Caco-2 (cell line): ENCODE measurements around the gene BAIAP3. TPM values are rescaled to one million over a fixed set of nuclear protein-coding genes. Genes with fewer than 3 reads are reported as not detected.

Source experiments
- BruUV-seq: library from RNA; stranded (reverse); fragments of 400-500 nt; replicated peaks from 2 replicates; lab custom pipeline; 2021; lab: Mats Ljungman, UMichigan
- CTCF ChIA-PET: fragments of 300-600 bp; sonication (Branson Sonifier 250); formaldehyde crosslinking; loops from one replicate; lab custom pipeline; 2022; ENCODE audit warnings: antibody characterized with exemption; lab: Charles Lee
- POLR2A ChIA-PET: fragments of 300-600 bp; sonication (Branson Sonifier 250); formaldehyde crosslinking; loops from one replicate; lab custom pipeline; 2022; ENCODE audit warnings: antibody characterized with exemption; lab: Charles Lee
- DNase-seq, 2 experiments: peaks; one replicate each; pipeline versions ENCODE4 v3.0.0 to v3.0.0-alpha.2; 2020 to 2022
- H3K27me3 ChIP-seq: replicated peaks from 2 replicates; pipeline ENCODE4 v1.6.0; 2011; ENCODE audit warnings: low read length; ENCODE audit not compliant: control insufficient read depth, insufficient read depth
- H3K36me3 ChIP-seq: 2 replicates; pipeline ENCODE4 v1.5.1; 2011; ENCODE audit warnings: low read length; ENCODE audit not compliant: control insufficient read depth, insufficient read depth
- H3K4me1 ChIP-seq: fragments of 250-450 bp; sonication (Bioruptor Pico); 2 replicates; pipeline ENCODE4 v1.5.1; 2020; ENCODE audit warnings: mild to moderate bottlenecking
- H3K4me3 ChIP-seq: 2 replicates; pipeline ENCODE4 v1.5.1; 2011; ENCODE audit warnings: low read depth, mild to moderate bottlenecking, control low read depth, low read length
- H3K9me3 ChIP-seq: fragments of 250-450 bp; sonication (Bioruptor Pico); 2 replicates; pipeline ENCODE4 v1.5.1; 2020; ENCODE audit warnings: mild to moderate bottlenecking, moderate library complexity
- H3K27ac Mint-ChIP-seq: one replicate; pipeline ENCODE4 v1.8.0; 2022; ENCODE audit warnings: mixed read lengths; ENCODE audit not compliant: unreplicated experiment
- H3K27me3 Mint-ChIP-seq: one replicate; pipeline ENCODE4 v1.8.0; 2022; ENCODE audit warnings: mixed read lengths; ENCODE audit not compliant: insufficient read depth, unreplicated experiment
- H3K36me3 Mint-ChIP-seq: one replicate; pipeline ENCODE4 v1.8.0; 2022; ENCODE audit warnings: mild to moderate bottlenecking, mixed read lengths; ENCODE audit not compliant: insufficient read depth, unreplicated experiment
- H3K4me1 Mint-ChIP-seq: one replicate; pipeline ENCODE4 v1.8.0; 2022; ENCODE audit warnings: low read depth, mixed read lengths; ENCODE audit not compliant: unreplicated experiment
- H3K4me3 Mint-ChIP-seq: one replicate; pipeline ENCODE4 v1.8.0; 2022; ENCODE audit warnings: mild to moderate bottlenecking, moderate library complexity, mixed read lengths; ENCODE audit not compliant: unreplicated experiment
- H3K9me3 Mint-ChIP-seq: one replicate; pipeline ENCODE4 v1.8.0; 2022; ENCODE audit warnings: mixed read lengths; ENCODE audit not compliant: unreplicated experiment
- CTCF ChIP-seq, 2 experiments: fragments of 200-600 bp in 1 of 2; IDR thresholded peaks; 1 replicate in 1 of 2; 2 replicates in 1 of 2; pipeline versions ENCODE4 v1.5.1 to v1.8.0; 2011 to 2022; ENCODE audit warnings: antibody characterized with exemption in 1 of 2, control low read depth in 1 of 2, inconsistent platforms in 1 of 2, low read depth in 1 of 2, low read length in 1 of 2, mild to moderate bottlenecking in 1 of 2, moderate library complexity in 1 of 2; ENCODE audit not compliant: insufficient read depth in 1 of 2, severe bottlenecking in 1 of 2, unreplicated experiment in 1 of 2
- intact Hi-C: fragments of 100-400 bp; cut with micrococcal nuclease; formaldehyde crosslinking; loops from one replicate; pipeline ENCODE4 v1.10.0; 2022; ENCODE audit not compliant: unreplicated experiment
- total RNA-seq: library from RNA; stranded (reverse); gene quantifications from 2 replicates; pipeline ENCODE4 v1.2.3, GENCODE V29; 2022

BAIAP3 gene
- total RNA-seq, 1 experiment from 2014 or later, result 5.0 TPM

GRCh38 chr16:1297018-1297696 lies 36.3 kb upstream of the BAIAP3 start:
- ChIA-PET CTCF (interaction anchor here (0.6 kb wide), 1 partner anchor 42 kb away, joined by 3 read pairs; no protein-coding TSS in a partner anchor), POLR2A (interaction anchor here (0.6 kb wide), 2 partner anchors 19 to 646 kb away, joined by 3 read pairs; no protein-coding TSS in a partner anchor)
- Histone ChIP-seq H3K36me3 (no peaks in the 10 kb centered on the region), H3K4me1 (peaks cover 47% of the 10 kb centered on the region), H3K9me3 (no peaks in the 10 kb centered on the region), H3K4me3 (no peak overlapping the region), H3K27me3 (no peaks in the 10 kb centered on the region)
- Mint-ChIP-seq H3K27me3 (no peaks in the 10 kb centered on the region), H3K27ac (peak overlapping the region; percentile 63), H3K4me1 (peaks cover 22% of the 10 kb centered on the region), H3K9me3 (no peaks in the 10 kb centered on the region), H3K36me3 (peaks cover 11% of the 10 kb centered on the region), H3K4me3 (peak overlapping the region; percentile 42)
- no TSS peak for BruUV-seq
- intact Hi-C loops, result no loop called here
- no peak for TF ChIP-seq CTCF (IDR thresholded peaks at IDR 0.05; ENCODE audit: insufficient read depth in 1 of 2, low read depth in 1 of 2, low read length in 1 of 2, severe bottlenecking in 1 of 2, unreplicated experiment in 1 of 2)
- DNase-seq, result peak; percentile 65 to 71

- Mint-ChIP-seq H3K9me3 (no peaks in the 10 kb centered on the region), H3K4me3 (peak overlapping the region; percentile 69), H3K27ac (peak overlapping the region; percentile 76), H3K4me1 (peaks cover 22% of the 10 kb centered on the region), H3K36me3 (peaks cover 11% of the 10 kb centered on the region), H3K27me3 (no peaks in the 10 kb centered on the region)
- H3K36me3 ChIP-seq, result no peaks in the 10 kb centered on the region
- ChIA-PET CTCF (no interaction called here), POLR2A (interaction anchor here (0.9 kb wide), 1 partner anchor 10 kb away, joined by 3 read pairs; no protein-coding TSS in a partner anchor)
- intact Hi-C loops, result no loop called here
- H3K9me3 ChIP-seq, result no peaks in the 10 kb centered on the region
- no peak overlapping the region for H3K4me3 ChIP-seq
- peaks cover 46% of the 10 kb centered on the region for H3K4me1 ChIP-seq
- DNase-seq, result no peak
- TF ChIP-seq CTCF (IDR thresholded peaks at IDR 0.05; ENCODE audit: insufficient read depth in 1 of 2, low read depth in 1 of 2, low read length in 1 of 2, severe bottlenecking in 1 of 2, unreplicated experiment in 1 of 2), result no peak
- no TSS peak for BruUV-seq
- no peaks in the 10 kb centered on the region for H3K27me3 ChIP-seq
Observed at GRCh38 chr16:1298406-1298805, 35.0 kb upstream of the BAIAP3 start.

GRCh38 chr16:1299012-1299867 lies 34.2 kb upstream of the BAIAP3 start:
- Mint-ChIP-seq H3K27ac (peak overlapping the region; percentile 76), H3K4me3 (peak overlapping the region; percentile 69), H3K27me3 (no peaks in the 10 kb centered on the region), H3K36me3 (peaks cover 5% of the 10 kb centered on the region), H3K4me1 (peaks cover 16% of the 10 kb centered on the region), H3K9me3 (no peaks in the 10 kb centered on the region)
- H3K27me3 ChIP-seq, result no peaks in the 10 kb centered on the region
- H3K9me3 ChIP-seq, result no peaks in the 10 kb centered on the region
- H3K4me3 ChIP-seq, result peak overlapping the region; percentile 26
- TF ChIP-seq CTCF (IDR thresholded peaks at IDR 0.05; ENCODE audit: insufficient read depth in 1 of 2, low read depth in 1 of 2, low read length in 1 of 2, severe bottlenecking in 1 of 2, unreplicated experiment in 1 of 2), result no peak
- CTCF ChIA-PET, result interaction anchor here (0.5 to 0.7 kb wide), 2 partner anchors 43 kb away, joined by 3 read pairs; no protein-coding TSS in a partner anchor
- no peaks in the 10 kb centered on the region for H3K36me3 ChIP-seq
- peak; percentile 80 to 85 for DNase-seq
- H3K4me1 ChIP-seq, result peaks cover 37% of the 10 kb centered on the region
- intact Hi-C loops, result no loop called here
- TSS peak; percentile 87 for BruUV-seq
- POLR2A ChIA-PET, result interaction anchor here (0.9 kb wide), 1 partner anchor 10 kb away, joined by 3 read pairs; no protein-coding TSS in a partner anchor
